ENCODE data around the gene SLC10A7.

SLC10A7 gene

GRCh38 chr4:146500216-146500615, 21.5 kb downstream of the SLC10A7 start:
- H3K36me3 ChIP-seq (ENCODE audit: control insufficient read depth, insufficient read depth, low read length), result peaks cover 5% of the 10 kb centered on the region
- H3K27ac ChIP-seq (ENCODE audit: insufficient read depth, low read length, poor library complexity, severe bottlenecking), result no peak overlapping the region
- no peaks in the 10 kb centered on the region for H3K4me1 ChIP-seq (ENCODE audit: control insufficient read depth, insufficient read depth, low read length, poor library complexity, severe bottlenecking)
- no peak for DNase-seq
- no peaks in the 10 kb centered on the region for H3K27me3 ChIP-seq (replicated peaks; ENCODE audit: control insufficient read depth, insufficient read depth, low read length, poor library complexity, severe bottlenecking)
- no peak overlapping the region for H3K4me3 ChIP-seq (ENCODE audit: insufficient read depth, low read depth, low read length, poor library complexity, severe bottlenecking)
- H3K9me3 ChIP-seq (ENCODE audit: control insufficient read depth, low read length), result no peaks in the 10 kb centered on the region

- H3K27ac ChIP-seq (ENCODE audit: insufficient read depth, low read length, poor library complexity, severe bottlenecking), result no peak overlapping the region
- no peaks in the 10 kb centered on the region for H3K27me3 ChIP-seq (replicated peaks; ENCODE audit: control insufficient read depth, insufficient read depth, low read length, poor library complexity, severe bottlenecking)
- H3K4me3 ChIP-seq (ENCODE audit: insufficient read depth, low read depth, low read length, poor library complexity, severe bottlenecking), result no peak overlapping the region
- H3K4me1 ChIP-seq (ENCODE audit: control insufficient read depth, insufficient read depth, low read length, poor library complexity, severe bottlenecking), result no peaks in the 10 kb centered on the region
- H3K9me3 ChIP-seq (ENCODE audit: control insufficient read depth, low read length), result no peaks in the 10 kb centered on the region
- no peak for DNase-seq
- H3K36me3 ChIP-seq (ENCODE audit: control insufficient read depth, insufficient read depth, low read length), result peaks cover 7% of the 10 kb centered on the region
These were observed 23.4 kb downstream of the SLC10A7 start for GRCh38 chr4:146498291-146498690.

- peaks cover 4% of the 10 kb centered on the region for H3K36me3 ChIP-seq (ENCODE audit: control insufficient read depth, insufficient read depth, low read length)
- H3K27me3 ChIP-seq (replicated peaks; ENCODE audit: control insufficient read depth, insufficient read depth, low read length, poor library complexity, severe bottlenecking), result no peaks in the 10 kb centered on the region
- H3K4me1 ChIP-seq (ENCODE audit: control insufficient read depth, insufficient read depth, low read length, poor library complexity, severe bottlenecking), result no peaks in the 10 kb centered on the region
- H3K27ac ChIP-seq (ENCODE audit: insufficient read depth, low read length, poor library complexity, severe bottlenecking), result no peak overlapping the region
- no peak for DNase-seq
- H3K9me3 ChIP-seq (ENCODE audit: control insufficient read depth, low read length), result no peaks in the 10 kb centered on the region
- H3K4me3 ChIP-seq (ENCODE audit: insufficient read depth, low read depth, low read length, poor library complexity, severe bottlenecking), result no peak overlapping the region
These were observed 26.5 kb downstream of the SLC10A7 start for GRCh38 chr4:146495269-146495668.

- no peak overlapping the region for H3K4me3 ChIP-seq (ENCODE audit: insufficient read depth, low read depth, low read length, poor library complexity, severe bottlenecking)
- no peak for DNase-seq
- no peaks in the 10 kb centered on the region for H3K9me3 ChIP-seq (ENCODE audit: control insufficient read depth, low read length)
- H3K36me3 ChIP-seq (ENCODE audit: control insufficient read depth, insufficient read depth, low read length), result peaks cover 4% of the 10 kb centered on the region
- no peak overlapping the region for H3K27ac ChIP-seq (ENCODE audit: insufficient read depth, low read length, poor library complexity, severe bottlenecking)
- H3K27me3 ChIP-seq (replicated peaks; ENCODE audit: control insufficient read depth, insufficient read depth, low read length, poor library complexity, severe bottlenecking), result no peaks in the 10 kb centered on the region
- no peaks in the 10 kb centered on the region for H3K4me1 ChIP-seq (ENCODE audit: control insufficient read depth, insufficient read depth, low read length, poor library complexity, severe bottlenecking)
These were observed 27.6 kb downstream of the SLC10A7 start for GRCh38 chr4:146494143-146494542.

GRCh38 chr4:146490106-146490505, 31.6 kb downstream of the SLC10A7 start:
- Histone ChIP-seq H3K27ac (ENCODE audit: insufficient read depth, low read length, poor library complexity, severe bottlenecking) (no peak overlapping the region), H3K36me3 (ENCODE audit: control insufficient read depth, insufficient read depth, low read length) (peaks cover 4% of the 10 kb centered on the region), H3K4me1 (ENCODE audit: control insufficient read depth, insufficient read depth, low read length, poor library complexity, severe bottlenecking) (peaks cover 3% of the 10 kb centered on the region), H3K4me3 (ENCODE audit: insufficient read depth, low read depth, low read length, poor library complexity, severe bottlenecking) (no peak overlapping the region), H3K27me3 (replicated peaks; ENCODE audit: control insufficient read depth, insufficient read depth, low read length, poor library complexity, severe bottlenecking) (no peaks in the 10 kb centered on the region), H3K9me3 (ENCODE audit: control insufficient read depth, low read length) (no peaks in the 10 kb centered on the region)
- no peak for DNase-seq

GRCh38 chr4:146488495-146489174, 33.1 kb downstream of the SLC10A7 start:
- Histone ChIP-seq H3K9me3 (ENCODE audit: control insufficient read depth, low read length) (peaks cover 4% of the 10 kb centered on the region), H3K4me1 (ENCODE audit: control insufficient read depth, insufficient read depth, low read length, poor library complexity, severe bottlenecking) (peaks cover 3% of the 10 kb centered on the region), H3K4me3 (ENCODE audit: insufficient read depth, low read depth, low read length, poor library complexity, severe bottlenecking) (no peak overlapping the region), H3K27me3 (replicated peaks; ENCODE audit: control insufficient read depth, insufficient read depth, low read length, poor library complexity, severe bottlenecking) (no peaks in the 10 kb centered on the region), H3K36me3 (ENCODE audit: control insufficient read depth, insufficient read depth, low read length) (no peaks in the 10 kb centered on the region), H3K27ac (ENCODE audit: insufficient read depth, low read length, poor library complexity, severe bottlenecking) (no peak overlapping the region)
- DNase-seq, result no peak

GRCh38 chr4:146486565-146486964, 35.2 kb downstream of the SLC10A7 start:
- no peaks in the 10 kb centered on the region for H3K36me3 ChIP-seq (ENCODE audit: control insufficient read depth, insufficient read depth, low read length)
- no peaks in the 10 kb centered on the region for H3K27me3 ChIP-seq (replicated peaks; ENCODE audit: control insufficient read depth, insufficient read depth, low read length, poor library complexity, severe bottlenecking)
- no peak overlapping the region for H3K4me3 ChIP-seq (ENCODE audit: insufficient read depth, low read depth, low read length, poor library complexity, severe bottlenecking)

GRCh38 chr4:146485968-146486367, 35.8 kb downstream of the SLC10A7 start:
- no peak for DNase-seq
- no peaks in the 10 kb centered on the region for H3K36me3 ChIP-seq (ENCODE audit: control insufficient read depth, insufficient read depth, low read length)

More at GRCh38 chr4:146486565-146486964, 35.2 kb downstream of the SLC10A7 start:
- no peak for DNase-seq
- Histone ChIP-seq H3K4me1 (ENCODE audit: control insufficient read depth, insufficient read depth, low read length, poor library complexity, severe bottlenecking) (peaks cover 3% of the 10 kb centered on the region), H3K27ac (ENCODE audit: insufficient read depth, low read length, poor library complexity, severe bottlenecking) (no peak overlapping the region), H3K9me3 (ENCODE audit: control insufficient read depth, low read length) (peaks cover 9% of the 10 kb centered on the region)

GRCh38 chr4:146482788-146483187, 39.0 kb downstream of the SLC10A7 start:
- H3K27me3 ChIP-seq (replicated peaks; ENCODE audit: control insufficient read depth, insufficient read depth, low read length, poor library complexity, severe bottlenecking), result no peaks in the 10 kb centered on the region
- no peak overlapping the region for H3K4me3 ChIP-seq (ENCODE audit: insufficient read depth, low read depth, low read length, poor library complexity, severe bottlenecking)
- no peak overlapping the region for H3K27ac ChIP-seq (ENCODE audit: insufficient read depth, low read length, poor library complexity, severe bottlenecking)
- no peak for DNase-seq
- no peaks in the 10 kb centered on the region for H3K4me1 ChIP-seq (ENCODE audit: control insufficient read depth, insufficient read depth, low read length, poor library complexity, severe bottlenecking)
- no peaks in the 10 kb centered on the region for H3K36me3 ChIP-seq (ENCODE audit: control insufficient read depth, insufficient read depth, low read length)
- peaks cover 9% of the 10 kb centered on the region for H3K9me3 ChIP-seq (ENCODE audit: control insufficient read depth, low read length)

More at GRCh38 chr4:146485968-146486367, 35.8 kb downstream of the SLC10A7 start:
- H3K9me3 ChIP-seq (ENCODE audit: control insufficient read depth, low read length), result peaks cover 9% of the 10 kb centered on the region
- no peaks in the 10 kb centered on the region for H3K27me3 ChIP-seq (replicated peaks; ENCODE audit: control insufficient read depth, insufficient read depth, low read length, poor library complexity, severe bottlenecking)
- H3K4me1 ChIP-seq (ENCODE audit: control insufficient read depth, insufficient read depth, low read length, poor library complexity, severe bottlenecking), result peaks cover 3% of the 10 kb centered on the region
- H3K27ac ChIP-seq (ENCODE audit: insufficient read depth, low read length, poor library complexity, severe bottlenecking), result no peak overlapping the region
- no peak overlapping the region for H3K4me3 ChIP-seq (ENCODE audit: insufficient read depth, low read depth, low read length, poor library complexity, severe bottlenecking)

GRCh38 chr4:146481246-146481645, 40.5 kb downstream of the SLC10A7 start:
- Histone ChIP-seq H3K4me3 (ENCODE audit: insufficient read depth, low read depth, low read length, poor library complexity, severe bottlenecking) (no peak overlapping the region), H3K27me3 (replicated peaks; ENCODE audit: control insufficient read depth, insufficient read depth, low read length, poor library complexity, severe bottlenecking) (no peaks in the 10 kb centered on the region), H3K4me1 (ENCODE audit: control insufficient read depth, insufficient read depth, low read length, poor library complexity, severe bottlenecking) (no peaks in the 10 kb centered on the region), H3K27ac (ENCODE audit: insufficient read depth, low read length, poor library complexity, severe bottlenecking) (no peak overlapping the region), H3K9me3 (ENCODE audit: control insufficient read depth, low read length) (peaks cover 9% of the 10 kb centered on the region), H3K36me3 (ENCODE audit: control insufficient read depth, insufficient read depth, low read length) (no peaks in the 10 kb centered on the region)
- no peak for DNase-seq
